Measurements from ENCODE around the gene GIT1. TPM values are rescaled to one million over a fixed set of nuclear protein-coding genes. Genes with fewer than 3 reads are reported as not detected.
"Not testable (repeated sequence)": the region's sequence is repeated elsewhere in the genome, so short reads cannot be mapped to it uniquely, and the experiment has no call there.

GIT1 gene
- total RNA-seq, 6 donors from 2014 or later = 34.6 to 88.4 (median 45.5) TPM

DNA sequence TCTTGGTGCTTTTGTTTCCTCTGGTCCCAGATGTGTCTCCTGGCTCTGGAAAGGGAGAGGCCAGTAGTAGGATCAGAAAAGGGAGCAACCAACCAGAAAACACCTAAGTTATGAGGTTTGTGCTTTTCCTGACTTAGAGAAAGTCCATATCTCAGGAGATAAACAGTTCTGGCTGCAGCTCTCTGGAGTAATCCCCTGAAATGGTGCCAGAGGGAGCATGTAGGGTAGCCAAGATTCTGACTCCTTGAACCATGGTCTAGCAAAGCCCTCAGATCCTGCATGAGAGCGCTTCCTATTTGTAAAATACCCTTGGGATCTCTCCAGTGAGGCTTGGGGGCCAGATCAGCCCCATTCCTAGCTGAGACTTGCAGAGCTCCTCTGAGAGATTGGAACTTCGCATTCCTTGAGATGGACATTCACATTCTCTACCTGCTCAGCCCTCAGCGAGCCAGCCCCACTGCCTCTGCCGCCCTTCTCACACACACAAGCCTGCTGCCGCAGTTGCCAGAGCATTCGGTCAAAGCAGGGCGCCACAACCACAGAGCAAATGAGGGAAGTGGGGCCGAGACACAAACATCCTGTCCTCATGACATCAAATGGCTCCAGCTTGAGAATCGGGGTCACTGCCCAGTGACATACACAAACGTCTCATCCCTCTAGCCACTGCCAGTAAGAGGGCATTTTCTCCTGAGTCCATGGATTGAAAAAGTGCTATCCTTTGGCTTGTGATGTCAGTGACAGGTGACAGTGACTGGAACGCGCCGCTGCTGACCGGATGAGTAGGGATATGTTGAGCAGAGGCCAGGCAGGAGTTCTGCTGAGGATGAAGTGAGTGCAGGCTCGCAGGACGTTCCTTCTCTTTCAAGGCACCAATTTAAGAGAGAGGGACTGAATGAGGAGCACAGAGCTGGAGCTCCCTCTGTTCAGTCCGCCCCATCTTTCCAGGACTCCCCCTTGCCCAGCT, 27.6 kb downstream of the GIT1 start:
- peaks cover 0 to 7% (median 3%) of the 10 kb centered on the region in 4 donors for H3K36me3 ChIP-seq
- DNase-seq (peak in 1 of 2 donors; percentile 52), ATAC-seq (ENCODE audit: low FRiP score in 2 of 2) (no peak)
- H3K4me1 ChIP-seq = peaks cover 31 to 40% (median 36%) of the 10 kb centered on the region in 4 donors
- H3K4me3 ChIP-seq = no peak overlapping the region
- no peaks in the 10 kb centered on the region for H3K9me3 ChIP-seq
- H3K27ac ChIP-seq = peak overlapping the region; percentile 40 to 70 (median 61)
- WGBS, 2 donors = 60 to 64% methylated on average over 11 to 17 of the region's 17 CpGs
- no peak for TF ChIP-seq EP300 (IDR thresholded peaks at IDR 0.05)
- TF ChIP-seq, protein P1, sequence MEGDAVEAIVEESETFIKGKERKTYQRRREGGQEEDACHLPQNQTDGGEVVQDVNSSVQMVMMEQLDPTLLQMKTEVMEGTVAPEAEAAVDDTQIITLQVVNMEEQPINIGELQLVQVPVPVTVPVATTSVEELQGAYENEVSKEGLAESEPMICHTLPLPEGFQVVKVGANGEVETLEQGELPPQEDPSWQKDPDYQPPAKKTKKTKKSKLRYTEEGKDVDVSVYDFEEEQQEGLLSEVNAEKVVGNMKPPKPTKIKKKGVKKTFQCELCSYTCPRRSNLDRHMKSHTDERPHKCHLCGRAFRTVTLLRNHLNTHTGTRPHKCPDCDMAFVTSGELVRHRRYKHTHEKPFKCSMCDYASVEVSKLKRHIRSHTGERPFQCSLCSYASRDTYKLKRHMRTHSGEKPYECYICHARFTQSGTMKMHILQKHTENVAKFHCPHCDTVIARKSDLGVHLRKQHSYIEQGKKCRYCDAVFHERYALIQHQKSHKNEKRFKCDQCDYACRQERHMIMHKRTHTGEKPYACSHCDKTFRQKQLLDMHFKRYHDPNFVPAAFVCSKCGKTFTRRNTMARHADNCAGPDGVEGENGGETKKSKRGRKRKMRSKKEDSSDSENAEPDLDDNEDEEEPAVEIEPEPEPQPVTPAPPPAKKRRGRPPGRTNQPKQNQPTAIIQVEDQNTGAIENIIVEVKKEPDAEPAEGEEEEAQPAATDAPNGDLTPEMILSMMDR (IDR thresholded peaks at IDR 0.05) = no peak
- TF ChIP-seq POLR2AphosphoS5 (IDR thresholded peaks at IDR 0.05) = peak; percentile 28 to 33
- TF ChIP-seq POLR2A (IDR thresholded peaks at IDR 0.05) = peak in 1 of 4 donors; percentile 48
- H3K27me3 ChIP-seq = no peaks in the 10 kb centered on the region

DNA sequence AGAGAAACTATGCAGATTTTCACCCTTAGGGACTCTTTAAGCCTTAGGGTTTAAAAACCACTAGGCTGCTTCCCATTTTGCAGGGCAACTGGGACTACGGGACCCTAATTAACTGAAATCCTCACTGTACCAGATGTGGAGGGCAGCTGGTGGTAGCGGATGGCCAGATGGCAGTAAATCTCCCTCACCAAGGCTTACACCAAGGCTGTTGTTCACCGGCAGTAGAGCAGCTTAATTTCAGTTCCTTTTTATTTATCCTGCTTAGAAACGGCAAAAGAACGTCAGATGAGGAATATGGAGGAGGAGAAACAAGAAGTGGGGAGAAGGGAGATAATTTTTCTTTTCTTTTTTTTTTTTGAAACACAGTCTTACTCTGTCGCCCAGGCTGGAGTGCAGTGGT, 29.1 kb downstream of the GIT1 start:
- peaks cover 20 to 26% (median 24%) of the 10 kb centered on the region in 4 donors for H3K4me1 ChIP-seq
- peak in 1 of 2 donors; percentile 58 for ATAC-seq (ENCODE audit: low FRiP score in 2 of 2)

DNA sequence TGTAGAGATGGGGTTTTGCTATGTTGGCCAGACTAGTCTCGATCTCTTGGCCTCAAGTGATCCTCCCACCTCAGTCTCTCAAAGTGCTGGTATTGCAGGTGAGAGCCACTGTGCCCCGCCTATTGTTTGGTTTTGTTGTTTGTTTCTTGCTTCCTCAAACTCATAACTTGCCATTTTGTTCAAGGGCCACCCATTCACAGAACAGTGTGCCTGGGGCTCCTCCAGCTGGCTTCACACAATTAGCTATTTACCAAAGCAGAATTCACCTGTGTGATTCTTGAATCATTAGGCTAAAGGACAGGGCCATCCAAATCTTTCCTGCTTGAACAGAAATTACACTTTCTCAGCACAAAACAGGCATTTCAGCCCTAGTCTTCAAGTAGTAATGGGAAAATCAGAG, 29.8 kb downstream of the GIT1 start:
- H3K27me3 ChIP-seq = no peaks in the 10 kb centered on the region
- H3K4me3 ChIP-seq = no peak overlapping the region
- no peak for DNase-seq
- no peaks in the 10 kb centered on the region for H3K9me3 ChIP-seq
- no peak for TF ChIP-seq EP300 (IDR thresholded peaks at IDR 0.05)
- TF ChIP-seq POLR2AphosphoS5 (IDR thresholded peaks at IDR 0.05) = no peak
- TF ChIP-seq POLR2A (IDR thresholded peaks at IDR 0.05) = no peak
- TF ChIP-seq, protein P1 (IDR thresholded peaks at IDR 0.05) = no peak
- ATAC-seq (ENCODE audit: low FRiP score in 2 of 2) = no peak
- 80 to 100% methylated on average over 2 of the region's 2 CpGs for WGBS, 2 donors
- H3K4me1 ChIP-seq = peaks cover 15 to 21% (median 20%) of the 10 kb centered on the region in 4 donors
- H3K36me3 ChIP-seq = peaks cover 0 to 7% (median 3%) of the 10 kb centered on the region in 4 donors
- no peak overlapping the region for H3K27ac ChIP-seq

More for the DNA sequence above, 29.1 kb downstream of the GIT1 start:
- Histone ChIP-seq H3K4me3 (no peak overlapping the region), H3K27ac (no peak overlapping the region), H3K9me3 (no peaks in the 10 kb centered on the region), H3K36me3 (peaks cover 0 to 7% (median 3%) of the 10 kb centered on the region in 4 donors), H3K27me3 (no peaks in the 10 kb centered on the region)
- no peak for DNase-seq
- TF ChIP-seq POLR2A (IDR thresholded peaks at IDR 0.05) = no peak
- no peak for TF ChIP-seq EP300 (IDR thresholded peaks at IDR 0.05)
- TF ChIP-seq, protein P1 (IDR thresholded peaks at IDR 0.05) = no peak
- no peak for TF ChIP-seq POLR2AphosphoS5 (IDR thresholded peaks at IDR 0.05)
- WGBS, 2 donors = 62 to 74% methylated on average over 6 of the region's 6 CpGs

DNA sequence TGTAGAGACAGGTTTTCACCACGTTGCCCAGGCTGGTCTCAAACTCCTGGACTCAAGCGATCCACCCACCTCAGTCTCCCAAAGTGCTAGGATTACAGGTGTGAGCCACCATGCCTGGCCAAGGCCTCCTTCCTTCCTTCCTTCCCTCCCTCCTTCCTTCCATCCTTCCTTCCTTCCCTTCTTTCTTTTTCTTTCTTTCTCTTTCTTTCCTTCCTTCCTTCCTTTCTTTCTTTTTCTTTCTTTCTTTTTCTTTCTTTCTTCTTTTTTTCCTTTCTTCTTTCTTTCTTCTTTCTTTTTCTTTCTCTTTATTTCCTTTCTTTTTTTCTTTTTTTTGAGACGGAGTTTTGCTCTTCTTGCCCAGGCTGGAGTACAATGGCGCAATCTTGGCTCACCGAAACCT, 31.3 kb downstream of the GIT1 start:
- WGBS, 2 donors = 93 to 98% methylated on average over 5 of the region's 5 CpGs
- not testable (repeated sequence) for H3K27me3 ChIP-seq; H3K9me3 ChIP-seq; DNase-seq; H3K27ac ChIP-seq; ATAC-seq (ENCODE audit: low FRiP score in 2 of 2); H3K36me3 ChIP-seq; H3K4me3 ChIP-seq
- H3K4me1 ChIP-seq = peaks cover 14 to 21% (median 18%) of the 10 kb centered on the region in 4 donors

DNA sequence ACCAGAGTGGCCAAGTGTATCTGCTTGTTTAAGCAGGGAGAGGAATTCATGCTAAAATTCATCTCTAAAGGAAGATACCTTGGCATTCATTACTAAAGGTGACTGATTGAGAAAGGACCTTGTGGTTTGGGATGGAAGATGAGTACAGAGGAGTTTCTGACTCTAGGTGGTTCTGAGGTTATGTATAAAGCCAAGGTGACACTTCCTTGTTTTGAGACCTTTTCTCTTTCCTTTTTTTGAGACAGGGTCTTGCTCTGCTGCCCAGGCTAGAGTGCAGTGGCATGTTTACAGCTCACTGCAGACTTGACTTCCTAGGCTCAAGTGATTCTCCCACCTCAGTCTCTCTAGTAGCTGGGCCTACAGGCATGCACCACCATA, 31.7 kb downstream of the GIT1 start:
- DNase-seq (no peak), ATAC-seq (ENCODE audit: low FRiP score in 2 of 2) (no peak)
- H3K4me3 ChIP-seq = no peak overlapping the region
- no peak overlapping the region for H3K27ac ChIP-seq
- peaks cover 0 to 6% (median 3%) of the 10 kb centered on the region in 4 donors for H3K36me3 ChIP-seq
- peaks cover 14 to 18% (median 16%) of the 10 kb centered on the region in 4 donors for H3K4me1 ChIP-seq
- no peaks in the 10 kb centered on the region for H3K9me3 ChIP-seq
- TF ChIP-seq POLR2AphosphoS5 (IDR thresholded peaks at IDR 0.05) = no peak
- no peak for TF ChIP-seq EP300 (IDR thresholded peaks at IDR 0.05)
- TF ChIP-seq, protein P1 (IDR thresholded peaks at IDR 0.05) = no peak
- no peak for TF ChIP-seq POLR2A (IDR thresholded peaks at IDR 0.05)
- H3K27me3 ChIP-seq = no peaks in the 10 kb centered on the region
